H1 (cell line): ENCODE measurements around the gene NHS. TPM values are rescaled to one million over a fixed set of nuclear protein-coding genes. Genes with fewer than 3 reads are reported as not detected.

Experiments used
- CTCF ChIA-PET: fragments of 300-600 bp; sonication (Branson Sonifier 250); formaldehyde crosslinking; loops from one replicate; lab custom pipeline; 2021; ENCODE audit not compliant: partially characterized antibody; lab: Charles Lee
- POLR2A ChIA-PET: fragments of 300-600 bp; sonication (Branson Sonifier 250); formaldehyde crosslinking; loops from one replicate; lab custom pipeline; 2021; ENCODE audit warnings: inconsistent platforms; ENCODE audit not compliant: partially characterized antibody; lab: Charles Lee
- DNase-seq, 2 experiments: peaks; one replicate each; pipeline versions ENCODE4 v3.0.0 to v3.0.0-alpha.2; 2010 to 2022; ENCODE audit warnings: low spot score in 2 of 2, low read depth in 1 of 2, mixed read lengths in 1 of 2
- FAIRE-seq: peaks from 2 replicates; lab custom pipeline; 2011; peaks lifted over from hg19 to GRCh38; lab: Jason Lieb, UNC
- H2AFZ ChIP-seq: 2 replicates; pipeline ENCODE4 v1.8.1; 2012; ENCODE audit warnings: low read length, inconsistent platforms
- H2AK5ac ChIP-seq: 2 replicates; pipeline ENCODE4 v1.6.1; 2013; ENCODE audit warnings: low read depth, low read length
- H2BK120ac ChIP-seq: replicated peaks from 2 replicates; pipeline ENCODE3; 2013; ENCODE audit warnings: low read depth, low read length, inconsistent platforms
- H2BK12ac ChIP-seq: 2 replicates; pipeline ENCODE4 v1.6.1; 2013; ENCODE audit warnings: low read depth, low read length
- H2BK15ac ChIP-seq: 2 replicates; pipeline ENCODE4 v1.6.1; 2013; ENCODE audit warnings: low read length
- H2BK20ac ChIP-seq: 2 replicates; pipeline ENCODE4 v1.6.1; 2013; ENCODE audit warnings: low read length
- H2BK5ac ChIP-seq: 2 replicates; pipeline ENCODE4 v1.6.1; 2013; ENCODE audit warnings: low read depth, low read length
- H3K14ac ChIP-seq: 2 replicates; pipeline ENCODE4 v1.6.1; 2013; ENCODE audit warnings: inconsistent platforms; ENCODE audit not compliant: insufficient read length
- H3K18ac ChIP-seq: 2 replicates; pipeline ENCODE4 v1.6.1; 2013; ENCODE audit warnings: low read length; ENCODE audit errors: extremely low read depth
- H3K23ac ChIP-seq: 2 replicates; pipeline ENCODE4 v1.6.1; 2013; ENCODE audit warnings: inconsistent platforms; ENCODE audit not compliant: insufficient read length
- H3K23me2 ChIP-seq: 2 replicates; pipeline ENCODE4 v1.6.1; 2013; ENCODE audit warnings: low read depth, low read length
- H3K27ac ChIP-seq: 2 replicates; pipeline ENCODE4 v1.6.1; 2011; ENCODE audit warnings: low read depth, low read length, inconsistent platforms
- H3K27me3 ChIP-seq, 4 experiments: replicated peaks in 1 of 4; 1 replicate in 1 of 4; 2 replicates in 3 of 4; pipeline versions ENCODE4 v1.6.1 to v1.8.1; 2011 to 2013; ENCODE audit warnings: low read length in 3 of 4, mild to moderate bottlenecking in 3 of 4, inconsistent platforms in 2 of 4, mixed read lengths in 2 of 4, moderate library complexity in 1 of 4; ENCODE audit not compliant: control insufficient read depth in 3 of 4, insufficient read depth in 3 of 4; ENCODE audit errors: extremely low read depth in 1 of 4
- H3K36me3 ChIP-seq, 4 experiments: 2 replicates each; pipeline versions ENCODE4 v1.6.1 to v1.8.1; 2011 to 2013; ENCODE audit warnings: mild to moderate bottlenecking in 4 of 4, low read length in 3 of 4, moderate library complexity in 2 of 4, control low read depth in 1 of 4, inconsistent platforms in 1 of 4; ENCODE audit not compliant: insufficient read depth in 4 of 4, control insufficient read depth in 2 of 4
- H3K4ac ChIP-seq: replicated peaks from 2 replicates; pipeline ENCODE3; 2013; ENCODE audit warnings: low read length, low read depth, mixed read lengths, inconsistent platforms; ENCODE audit not compliant: insufficient read length
- H3K4me1 ChIP-seq, 4 experiments: replicated peaks in 1 of 4; 1 replicate in 1 of 4; 2 replicates in 3 of 4; pipeline versions ENCODE4 v1.6.1 to v1.8.1; 2011 to 2013; ENCODE audit warnings: low read length in 3 of 4, inconsistent platforms in 2 of 4, mixed read lengths in 1 of 4; ENCODE audit not compliant: insufficient read depth in 4 of 4, control insufficient read depth in 3 of 4
- H3K4me2 ChIP-seq, 2 experiments: 2 replicates each; pipeline versions ENCODE4 v1.6.1 to v1.8.1; 2011 to 2013; ENCODE audit warnings: low read depth in 2 of 2, low read length in 2 of 2, control low read depth in 1 of 2, inconsistent platforms in 1 of 2, mild to moderate bottlenecking in 1 of 2; ENCODE audit not compliant: insufficient read depth in 1 of 2
- H3K4me3 ChIP-seq, 4 experiments: fragments of 200-600, 300-600 bp in 1 of 4; sonication (generic), shearing (Covaris generic), sonication (Bioruptor Twin) in 1 of 4; 2 replicates each; pipeline versions ENCODE4 v1.5.1 to v1.8.1; 2011 to 2016; ENCODE audit warnings: low read length in 4 of 4, low read depth in 3 of 4, control low read depth in 2 of 4, inconsistent platforms in 2 of 4, mild to moderate bottlenecking in 2 of 4, mixed read lengths in 1 of 4, moderate library complexity in 1 of 4; ENCODE audit not compliant: insufficient read depth in 2 of 4; ENCODE audit errors: extremely low read depth in 1 of 4
- H3K56ac ChIP-seq: replicated peaks from 2 replicates; pipeline ENCODE3; 2013; ENCODE audit warnings: low read depth, mild to moderate bottlenecking, mixed read lengths, low read length, inconsistent platforms; ENCODE audit not compliant: insufficient read length
- H3K79me1 ChIP-seq: 2 replicates; pipeline ENCODE4 v1.6.1; 2013; ENCODE audit warnings: low read depth, low read length, control low read depth
- H3K79me2 ChIP-seq, 2 experiments: 2 replicates each; pipeline versions ENCODE4 v1.6.1 to v1.8.1; 2012 to 2013; ENCODE audit warnings: low read length in 2 of 2, mild to moderate bottlenecking in 2 of 2, inconsistent platforms in 1 of 2; ENCODE audit not compliant: insufficient read depth in 2 of 2, control insufficient read depth in 1 of 2
- H3K9ac ChIP-seq, 4 experiments: replicated peaks in 1 of 4; 1 replicate in 1 of 4; 2 replicates in 3 of 4; pipeline versions ENCODE4 v1.6.1 to v1.8.1; 2011 to 2013; ENCODE audit warnings: low read depth in 3 of 4, low read length in 3 of 4, control low read depth in 2 of 4, mild to moderate bottlenecking in 2 of 4, moderate library complexity in 2 of 4, inconsistent platforms in 1 of 4; ENCODE audit errors: extremely low read depth in 1 of 4
- H3K9me3 ChIP-seq, 2 experiments: 2 replicates each; pipeline versions ENCODE4 v1.6.1 to v1.8.1; 2012 to 2013; ENCODE audit warnings: mild to moderate bottlenecking in 2 of 2, moderate library complexity in 2 of 2, control low read depth in 1 of 2, inconsistent platforms in 1 of 2, low read depth in 1 of 2, low read length in 1 of 2, mixed read lengths in 1 of 2; ENCODE audit not compliant: insufficient read depth in 2 of 2
- H4K20me1 ChIP-seq, 2 experiments: replicated peaks in 1 of 2; 2 replicates each; pipeline versions ENCODE3 to v1.8.1; 2011 to 2013; ENCODE audit warnings: inconsistent platforms in 2 of 2, low read length in 2 of 2, mild to moderate bottlenecking in 1 of 2; ENCODE audit not compliant: insufficient read depth in 2 of 2, control insufficient read depth in 1 of 2
- H4K5ac ChIP-seq: 2 replicates; pipeline ENCODE4 v1.6.1; 2013; ENCODE audit warnings: low read length, low read depth, mixed read lengths, inconsistent platforms; ENCODE audit not compliant: insufficient read length
- H4K8ac ChIP-seq: 2 replicates; pipeline ENCODE4 v1.8.0; 2013; ENCODE audit warnings: mild to moderate bottlenecking, moderate library complexity, low read length, inconsistent platforms; ENCODE audit not compliant: insufficient read depth; ENCODE audit errors: extremely low read depth
- H4K91ac ChIP-seq: replicated peaks from 2 replicates; pipeline ENCODE3; 2013; ENCODE audit warnings: low read length, mixed read lengths, inconsistent platforms; ENCODE audit not compliant: insufficient read length
- FOSL1 ChIP-seq: IDR thresholded peaks from 2 replicates; pipeline ENCODE4 v1.6.1; 2011; ENCODE audit warnings: mild to moderate bottlenecking, low read depth, low read length, moderate library complexity; ENCODE audit not compliant: insufficient read depth
- POLR2AphosphoS5 ChIP-seq: IDR thresholded peaks from 2 replicates; pipeline ENCODE4 v1.6.1; 2011; ENCODE audit warnings: low read depth, low read length
- YY1 ChIP-seq: IDR thresholded peaks from 2 replicates; pipeline ENCODE4 v1.6.1; 2011; ENCODE audit warnings: low read depth, mild to moderate bottlenecking, low read length
- WGBS, 2 experiments: shearing (Covaris generic) in 1 of 2; methylation state at CpG; one replicate each; pipeline versions ENCODE4 v1.1.6 to v1.1.7; 2013 to 2015; ENCODE audit warnings: low lambda C conversion rate in 2 of 2, mixed read lengths in 2 of 2, inconsistent platforms in 1 of 2, low coverage in 1 of 2, missing lambda C conversion rate in 1 of 2; ENCODE audit not compliant: insufficient replicate concordance in 2 of 2, insufficient coverage in 1 of 2, insufficient read length in 1 of 2; ENCODE audit errors: extremely low coverage in 1 of 2, missing lambda C conversion rate in 1 of 2; 5-methylcytosine and 5-hydroxymethylcytosine counted together
- polyA plus RNA-seq, 7 experiments: library from polyadenylated mRNA; depleted of rRNA in 3 of 7; stranded (reverse) in 5 of 7; unstranded in 2 of 7; fragments of >200 nt in 5 of 7; fragments of 200-250 nt in 2 of 7; gene quantifications; 1 replicate in 5 of 7; 2 replicates in 1 of 7; 4 replicates in 1 of 7; pipeline versions ENCODE4 v1.2.1 to v1.2.3, GENCODE V29; 2011 to 2013; ENCODE audit warnings: missing spikeins in 2 of 7, mixed read lengths in 2 of 7
- total RNA-seq: library from RNA; stranded (reverse); fragmentation: NEBNext Ultra II Directional; extraction: Animal tissue kit (Norgen Biotek cat#: 25700); gene quantifications from 2 replicates; pipeline ENCODE4 v1.2.1, GENCODE V29; 2021

Gene NHS
- total and polyA plus RNA-seq, 2 of the 8 experiments (the other 6 are each of a cell fraction or from before 2014, with no cell fraction given) = 2.2 to 6.7 TPM

DNA sequence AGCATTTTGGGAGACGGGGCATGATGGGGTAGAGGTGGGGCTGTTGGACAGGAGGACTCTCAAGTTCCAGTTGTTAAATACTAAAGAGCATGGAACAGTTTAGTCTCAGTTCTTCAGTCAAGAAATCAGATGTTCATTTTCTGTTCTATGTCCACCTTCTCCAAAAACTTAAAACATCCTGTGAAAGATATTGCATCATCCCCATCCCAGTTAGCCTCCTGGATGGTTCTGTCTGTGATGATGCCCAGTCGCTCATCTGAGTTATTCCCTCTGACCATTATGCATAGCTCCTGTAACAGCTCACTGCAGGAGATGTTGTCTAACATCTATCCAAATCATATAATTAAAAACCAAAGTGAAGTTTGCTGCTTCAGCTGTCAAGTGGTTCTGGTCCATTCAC, 330.2 kb downstream of the NHS start:
- H3K79me1 ChIP-seq = no peaks in the 10 kb centered on the region
- no peaks in the 10 kb centered on the region for H3K4me1 ChIP-seq
- no peak for FAIRE-seq
- H3K27me3 ChIP-seq = no peaks in the 10 kb centered on the region
- H2AK5ac ChIP-seq = no peak overlapping the region
- no peak overlapping the region for H4K5ac ChIP-seq
- H2BK15ac ChIP-seq = no peak overlapping the region
- WGBS, 2 experiments = 100% methylated on average over 2 of the region's 2 CpGs; no CpG with 5 or more reads in 1 of the 2 experiments
- no peak overlapping the region for H3K56ac ChIP-seq
- TF ChIP-seq POLR2AphosphoS5 (no peak), FOSL1 (no peak), YY1 (no peak)
- H3K23ac ChIP-seq = no peak overlapping the region
- H2AFZ ChIP-seq = no peak overlapping the region
- no peaks in the 10 kb centered on the region for H3K23me2 ChIP-seq
- H2BK120ac ChIP-seq = no peak overlapping the region
- H3K36me3 ChIP-seq = no peaks in the 10 kb centered on the region
- no peak overlapping the region for H3K4me2 ChIP-seq
- DNase-seq = no peak
- H2BK12ac ChIP-seq = no peak overlapping the region
- H3K79me2 ChIP-seq = no peaks in the 10 kb centered on the region
- no peak overlapping the region for H4K91ac ChIP-seq
- H3K4me3 ChIP-seq = no peak overlapping the region
- H3K4ac ChIP-seq = no peak overlapping the region
- no peak overlapping the region for H3K18ac ChIP-seq
- H2BK20ac ChIP-seq = no peak overlapping the region
- no peaks in the 10 kb centered on the region for H4K20me1 ChIP-seq
- H3K9ac ChIP-seq = no peak overlapping the region
- H4K8ac ChIP-seq = no peak overlapping the region
- H3K14ac ChIP-seq = no peak overlapping the region
- H2BK5ac ChIP-seq = no peak overlapping the region
- no peak overlapping the region for H3K27ac ChIP-seq
- no peaks in the 10 kb centered on the region for H3K9me3 ChIP-seq
- CTCF ChIA-PET = no interaction called here
- POLR2A ChIA-PET = no interaction called here
